Activated naive CD4-positive, alpha-beta T cell treated with anti-CD3 and anti-CD28 coated beads, Interleukin-2, amount 50 U/mL, for 72 hours (primary cell): Measurements from ENCODE around the gene TOM1L1. TPM values are rescaled to one million over a fixed set of nuclear protein-coding genes. Genes with fewer than 3 reads are reported as not detected.

Source experiments
- ATAC-seq, 2 donors: fragments of 150-1000 bp; cut with Tn5 transposase; 2 replicates each; pipeline ENCODE4 v1.10.0; 2021; ENCODE audit warnings: mild to moderate bottlenecking in 2 of 2, moderate library complexity in 2 of 2
- DNase-seq, 2 donors: peaks; one replicate each; pipeline ENCODE4 v3.0.0; 2021 to 2022; ENCODE audit warnings: low spot score in 2 of 2
- H3K27ac Mint-ChIP-seq, 2 donors: one replicate each; pipeline ENCODE4 v1.8.0; 2022; ENCODE audit warnings: mild to moderate bottlenecking in 2 of 2, mixed read lengths in 2 of 2
- H3K36me3 Mint-ChIP-seq, 2 donors: one replicate each; pipeline ENCODE4 v1.8.0; 2022; ENCODE audit warnings: mixed read lengths in 2 of 2
- H3K9me3 Mint-ChIP-seq, 2 donors: one replicate each; pipeline ENCODE4 v1.8.0; 2022; ENCODE audit warnings: mixed read lengths in 2 of 2
- total RNA-seq, 2 donors: library from RNA; stranded (reverse); gene quantifications; one replicate each; pipeline ENCODE4 v1.2.3, GENCODE V29; 2022

TOM1L1 gene
- total RNA-seq, 2 donors from 2014 or later: 1.0 to 1.7 TPM

DNA sequence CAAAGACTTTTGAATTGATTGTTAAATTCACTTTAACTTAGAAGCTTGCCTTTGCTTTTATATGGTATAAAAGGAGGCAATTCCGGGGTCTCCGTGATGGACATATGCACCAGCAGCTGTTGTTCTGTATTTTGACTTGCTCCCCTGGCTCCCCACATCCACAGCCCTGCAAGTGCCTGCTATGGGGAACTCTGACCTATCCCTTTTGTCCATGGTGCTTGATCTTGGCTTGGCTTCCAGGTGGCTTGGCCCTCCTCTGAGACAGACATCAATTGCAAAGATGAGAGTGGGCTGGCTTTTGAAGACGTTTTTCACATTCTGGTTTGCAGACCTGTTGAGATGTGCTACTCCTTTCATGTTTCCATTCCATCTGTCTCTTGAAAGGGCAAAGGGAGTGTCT is 26.9 kb downstream of the TOM1L1 start:
- no peaks in the 10 kb centered on the region for H3K9me3 Mint-ChIP-seq
- H3K27ac Mint-ChIP-seq: no peak overlapping the region
- no peak for ATAC-seq
- no peak for DNase-seq
- H3K36me3 Mint-ChIP-seq: no peaks in the 10 kb centered on the region

DNA sequence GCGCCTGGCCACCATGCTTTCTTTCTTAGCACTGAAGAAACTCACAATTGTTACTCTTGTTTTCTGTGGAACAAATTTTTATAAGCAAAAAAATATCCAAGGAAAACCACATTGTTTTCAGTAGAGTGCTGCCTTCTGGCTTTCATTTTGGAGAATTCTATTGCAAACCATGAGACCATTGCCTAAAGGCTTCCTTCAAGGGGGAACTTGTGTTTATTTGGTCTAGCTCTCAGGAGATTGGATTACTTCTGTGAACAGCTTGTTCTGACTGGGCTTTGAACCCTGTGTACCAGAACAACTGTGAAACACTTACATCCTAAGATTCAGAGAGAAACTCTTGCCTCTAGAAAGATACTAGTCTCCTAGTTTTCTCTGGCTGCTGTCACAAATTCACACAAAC is 32.1 kb downstream of the TOM1L1 start:
- H3K27ac Mint-ChIP-seq: no peak overlapping the region

DNA sequence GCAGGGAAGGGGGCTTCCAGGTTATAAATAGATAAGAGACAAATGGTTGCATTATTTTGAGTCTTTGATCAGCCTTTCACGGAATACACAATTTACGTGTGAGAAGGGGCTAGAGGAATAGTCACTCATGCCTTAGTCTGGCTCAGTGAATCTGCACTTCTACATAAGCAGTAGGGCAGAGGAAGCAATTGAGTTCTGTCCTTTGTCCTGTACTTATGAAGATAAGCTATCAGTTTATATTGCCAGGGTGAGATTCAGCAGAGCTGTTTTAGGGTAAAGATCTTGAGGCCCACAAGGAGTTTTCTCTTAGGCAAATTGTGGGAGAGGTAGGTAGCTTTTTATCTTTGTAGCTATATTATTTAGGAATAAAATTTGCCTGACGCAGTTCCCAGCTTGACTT is 33.3 kb downstream of the TOM1L1 start:
- Mint-ChIP-seq H3K9me3 (no peaks in the 10 kb centered on the region), H3K36me3 (no peaks in the 10 kb centered on the region), H3K27ac (no peak overlapping the region)
- DNase-seq (no peak), ATAC-seq (no peak)

More for the DNA sequence above, 32.1 kb downstream of the TOM1L1 start:
- H3K36me3 Mint-ChIP-seq: no peaks in the 10 kb centered on the region
- no peak for DNase-seq
- no peaks in the 10 kb centered on the region for H3K9me3 Mint-ChIP-seq
- ATAC-seq: no peak

DNA sequence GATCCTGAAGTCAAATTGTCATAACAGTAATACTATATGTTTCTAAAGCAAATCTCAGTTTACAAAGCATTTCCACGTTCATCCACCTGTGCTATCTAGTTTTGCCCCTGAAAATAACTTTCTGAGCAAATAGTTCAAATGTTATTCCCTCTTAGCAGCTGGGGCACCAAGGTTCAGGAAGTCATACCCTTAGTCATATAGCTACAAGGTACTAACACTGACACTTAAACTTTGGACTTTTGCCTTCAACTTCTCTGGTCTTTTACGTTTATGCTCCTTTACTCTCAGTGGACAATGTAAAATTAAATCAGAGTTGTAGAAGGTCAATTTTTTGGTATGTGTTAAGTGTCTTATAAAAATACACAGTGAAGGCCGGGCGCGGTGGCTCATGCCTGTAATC is 34.8 kb downstream of the TOM1L1 start:
- H3K27ac Mint-ChIP-seq: no peak overlapping the region
- ATAC-seq: no peak
- H3K36me3 Mint-ChIP-seq: no peaks in the 10 kb centered on the region
- no peak for DNase-seq
- no peaks in the 10 kb centered on the region for H3K9me3 Mint-ChIP-seq

DNA sequence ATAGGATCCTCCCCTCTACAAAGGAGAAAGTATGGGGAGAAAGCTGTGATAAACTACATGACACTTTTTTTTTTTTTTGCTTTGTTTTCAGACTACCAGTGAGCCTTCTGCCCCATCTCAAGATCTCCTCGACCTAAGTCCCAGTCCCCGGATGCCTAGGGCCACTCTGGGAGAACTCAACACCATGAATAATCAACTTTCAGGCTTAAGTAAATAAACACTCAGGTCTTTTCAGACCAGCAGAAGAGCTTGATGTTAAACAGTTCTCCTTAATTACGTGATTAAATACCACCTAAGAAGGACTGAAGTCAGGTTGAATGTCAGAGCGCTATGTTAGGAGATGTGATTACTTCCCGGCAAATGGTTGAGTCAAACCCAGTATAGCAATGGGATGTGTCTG is 36.4 kb downstream of the TOM1L1 start:
- Mint-ChIP-seq H3K36me3 (no peaks in the 10 kb centered on the region), H3K27ac (no peak overlapping the region)

DNA sequence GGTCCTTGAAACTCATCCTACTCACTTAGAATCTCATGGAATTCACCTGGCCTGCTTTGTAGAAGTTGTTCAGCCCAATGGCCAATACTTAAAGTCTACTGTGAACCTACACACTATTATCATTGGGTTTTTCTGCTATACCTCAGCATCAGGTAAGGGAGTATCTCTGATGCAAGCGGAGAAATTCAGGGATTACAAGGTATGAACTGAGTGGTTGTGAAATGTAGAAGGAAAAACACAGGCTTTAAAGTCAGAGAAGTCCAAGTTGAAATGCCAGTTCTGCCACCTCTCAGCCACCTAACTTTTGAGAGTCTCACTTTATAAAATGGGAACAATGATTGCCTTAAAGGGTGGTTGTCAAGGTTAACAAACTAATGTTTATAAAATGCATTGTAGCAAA is 36.8 kb downstream of the TOM1L1 start:
- Mint-ChIP-seq H3K36me3 (no peaks in the 10 kb centered on the region), H3K9me3 (no peaks in the 10 kb centered on the region), H3K27ac (no peak overlapping the region)
- no peak for ATAC-seq
- DNase-seq: no peak

More for the DNA sequence above, 36.4 kb downstream of the TOM1L1 start:
- ATAC-seq: no peak
- no peaks in the 10 kb centered on the region for H3K9me3 Mint-ChIP-seq
- DNase-seq: no peak

DNA sequence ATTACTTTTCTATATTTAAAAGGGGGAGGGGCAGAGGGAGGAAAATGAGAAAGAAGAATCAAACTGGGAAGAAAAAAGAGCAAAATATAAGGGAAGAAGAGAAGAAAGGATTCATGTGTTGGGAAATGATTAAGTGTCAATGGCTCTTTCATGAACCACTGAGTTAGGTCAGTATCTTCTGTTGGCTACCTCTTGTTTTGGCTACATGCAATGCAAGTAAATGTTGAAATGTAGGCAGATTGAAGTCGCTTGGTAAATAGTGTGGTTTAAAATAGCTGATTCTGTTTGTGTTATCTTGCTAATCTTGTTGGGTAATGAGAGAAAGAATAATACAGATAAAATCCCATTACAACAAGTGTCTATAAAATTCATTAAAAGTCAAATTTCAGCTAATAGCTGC is 40.6 kb downstream of the TOM1L1 start:
- H3K9me3 Mint-ChIP-seq: no peaks in the 10 kb centered on the region
- H3K36me3 Mint-ChIP-seq: no peaks in the 10 kb centered on the region
- DNase-seq (no peak), ATAC-seq (no peak)
- no peak overlapping the region for H3K27ac Mint-ChIP-seq

DNA sequence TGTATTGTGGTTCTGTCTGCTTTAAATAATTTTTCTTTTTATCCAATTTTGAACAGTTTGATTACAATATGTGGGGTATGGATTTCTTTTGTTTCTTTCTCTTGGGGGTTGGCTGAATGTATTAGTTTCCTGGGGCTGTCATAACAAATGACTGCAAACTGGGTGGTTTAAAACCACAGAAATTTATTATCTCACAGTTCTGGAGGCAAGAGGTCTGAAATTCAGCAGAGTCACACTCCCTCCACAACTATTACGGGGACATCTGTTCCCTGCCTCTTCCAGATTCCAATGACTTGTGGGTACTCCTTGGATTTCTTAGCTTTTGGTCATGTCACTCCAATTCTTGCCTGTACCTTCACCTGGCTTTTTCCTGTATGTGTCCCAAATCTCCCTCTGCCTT is 44.1 kb downstream of the TOM1L1 start:
- H3K9me3 Mint-ChIP-seq: no peaks in the 10 kb centered on the region
- no peak for DNase-seq
- ATAC-seq: no peak
- no peaks in the 10 kb centered on the region for H3K36me3 Mint-ChIP-seq
- H3K27ac Mint-ChIP-seq: no peak overlapping the region

DNA sequence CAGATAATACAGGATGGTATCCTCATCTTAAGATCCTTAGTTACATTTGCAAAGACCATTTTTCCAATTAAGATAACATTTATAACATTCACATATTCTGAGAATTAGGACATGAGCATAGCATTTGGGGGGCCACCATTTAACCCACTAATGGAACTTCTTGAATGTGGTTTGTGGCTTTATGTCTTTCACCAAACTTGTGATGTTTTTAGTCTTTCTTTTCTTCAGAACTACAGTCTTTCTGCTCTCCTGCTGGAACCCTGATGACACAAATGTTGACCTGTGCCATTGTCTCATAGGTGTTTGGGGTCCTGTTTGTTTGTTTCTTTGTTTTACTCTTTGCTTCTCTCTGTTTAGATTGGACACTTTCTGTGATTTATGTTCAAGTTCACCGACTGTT is 44.6 kb downstream of the TOM1L1 start:
- no peaks in the 10 kb centered on the region for H3K9me3 Mint-ChIP-seq
- no peak for DNase-seq
- ATAC-seq: no peak
- no peaks in the 10 kb centered on the region for H3K36me3 Mint-ChIP-seq
- H3K27ac Mint-ChIP-seq: no peak overlapping the region

DNA sequence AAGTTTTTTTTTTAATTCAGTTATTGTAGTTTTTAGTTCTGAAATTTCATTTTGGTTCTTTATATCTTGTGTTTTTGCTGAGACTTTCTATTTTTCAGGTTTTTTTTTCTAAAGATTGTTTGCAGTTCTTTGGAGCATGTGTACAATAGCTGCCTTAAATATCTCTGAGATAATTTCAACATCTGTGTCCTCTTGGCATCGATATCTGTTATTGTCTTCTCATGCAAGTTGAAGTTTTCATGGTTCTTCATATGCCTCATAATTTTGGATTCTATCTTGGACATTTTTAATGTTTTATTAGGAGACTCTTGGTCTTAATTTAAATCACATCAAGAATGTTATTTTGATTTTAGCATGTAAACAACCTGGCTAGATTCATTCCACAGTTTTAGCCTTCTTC is 45.0 kb downstream of the TOM1L1 start:
- Mint-ChIP-seq H3K27ac (no peak overlapping the region), H3K36me3 (no peaks in the 10 kb centered on the region), H3K9me3 (no peaks in the 10 kb centered on the region)
- no peak for ATAC-seq
- DNase-seq: no peak

DNA sequence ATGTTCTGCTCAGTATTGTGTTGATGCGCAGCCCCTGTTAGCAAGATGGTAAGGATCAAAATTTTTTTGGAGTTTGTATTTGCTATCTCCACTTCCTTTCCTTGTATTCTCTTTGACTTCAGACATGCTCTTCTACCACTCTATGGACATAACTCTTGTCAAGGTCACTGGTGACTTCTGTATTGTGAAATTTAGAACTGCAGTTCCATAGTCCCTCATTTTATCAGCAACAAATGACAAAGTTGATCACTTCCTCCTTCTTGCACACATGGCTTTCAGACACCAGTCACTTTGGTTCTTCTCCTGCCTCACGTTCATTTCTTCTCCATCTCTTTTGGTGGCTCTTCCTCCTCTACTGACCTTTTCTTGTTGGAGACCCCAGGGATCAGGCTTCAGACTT is 46.7 kb downstream of the TOM1L1 start:
- no peaks in the 10 kb centered on the region for H3K9me3 Mint-ChIP-seq
- DNase-seq (no peak), ATAC-seq (no peak)
- H3K36me3 Mint-ChIP-seq: no peaks in the 10 kb centered on the region
- H3K27ac Mint-ChIP-seq: peak overlapping the region in 1 of 2 donors; percentile 22

DNA sequence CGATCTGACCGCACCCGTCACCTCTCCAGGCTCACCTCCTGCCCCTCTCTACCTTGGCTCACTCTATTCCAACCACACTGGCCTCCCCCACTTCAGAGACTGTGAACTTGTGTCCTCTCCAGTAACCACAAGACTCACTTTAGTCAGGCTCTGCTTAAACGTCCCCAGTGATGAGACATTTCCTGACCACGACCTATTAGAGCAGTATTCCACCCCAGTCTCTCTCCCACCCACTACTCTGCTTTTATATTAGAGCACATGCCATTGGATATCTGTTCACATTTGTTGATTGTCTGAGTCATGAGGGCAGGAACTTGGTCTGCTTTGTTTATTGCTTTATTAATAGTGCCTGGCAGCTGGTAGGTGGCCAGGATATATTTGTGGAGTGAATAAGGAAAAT is 47.7 kb downstream of the TOM1L1 start:
- Mint-ChIP-seq H3K36me3 (no peaks in the 10 kb centered on the region), H3K27ac (no peak overlapping the region), H3K9me3 (no peaks in the 10 kb centered on the region)
- ATAC-seq: peak; percentile 40 to 54
- DNase-seq: no peak

DNA sequence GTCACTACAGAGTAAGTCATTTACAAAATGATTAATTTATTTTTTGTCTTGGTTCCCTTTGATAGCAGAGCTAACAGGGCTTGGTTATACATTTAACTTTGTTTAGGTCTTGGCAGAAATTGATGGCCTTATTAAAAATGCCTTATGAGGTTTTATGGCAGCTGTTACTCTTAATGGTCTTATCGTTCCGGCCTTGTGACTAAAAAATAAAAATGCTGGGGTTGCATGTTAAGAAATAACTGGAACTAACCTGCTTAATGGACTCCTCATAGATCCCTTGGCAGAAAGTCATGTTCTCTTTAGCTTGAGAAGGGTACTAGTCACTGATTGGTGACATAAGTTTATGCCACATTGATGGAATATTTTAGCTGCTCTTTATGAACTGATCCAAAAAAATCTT is 49.5 kb downstream of the TOM1L1 start:
- Mint-ChIP-seq H3K9me3 (no peaks in the 10 kb centered on the region), H3K27ac (no peak overlapping the region), H3K36me3 (no peaks in the 10 kb centered on the region)
- no peak for DNase-seq
- no peak for ATAC-seq

DNA sequence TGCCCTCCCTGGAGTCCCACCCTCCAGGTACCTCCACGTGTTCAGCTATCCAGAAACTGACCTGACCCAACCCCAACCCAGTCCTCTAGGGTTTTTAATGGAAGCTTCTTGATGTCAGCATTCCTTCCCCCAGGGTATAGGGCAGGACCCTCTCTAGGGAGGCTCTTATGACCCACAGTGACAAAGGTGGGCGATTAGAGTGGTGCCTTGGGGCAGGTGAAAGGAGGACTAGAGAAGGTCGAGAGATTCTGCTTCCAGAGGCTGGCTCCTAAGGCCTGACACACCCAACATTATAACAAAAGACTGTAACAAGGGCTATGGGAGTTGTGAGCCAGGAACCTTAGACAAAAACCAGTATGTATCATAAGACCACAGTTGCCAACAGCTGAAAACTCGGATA is 50.6 kb downstream of the TOM1L1 start:
- Mint-ChIP-seq H3K36me3 (no peaks in the 10 kb centered on the region), H3K27ac (no peak overlapping the region), H3K9me3 (no peaks in the 10 kb centered on the region)
- DNase-seq (no peak), ATAC-seq (no peak)

DNA sequence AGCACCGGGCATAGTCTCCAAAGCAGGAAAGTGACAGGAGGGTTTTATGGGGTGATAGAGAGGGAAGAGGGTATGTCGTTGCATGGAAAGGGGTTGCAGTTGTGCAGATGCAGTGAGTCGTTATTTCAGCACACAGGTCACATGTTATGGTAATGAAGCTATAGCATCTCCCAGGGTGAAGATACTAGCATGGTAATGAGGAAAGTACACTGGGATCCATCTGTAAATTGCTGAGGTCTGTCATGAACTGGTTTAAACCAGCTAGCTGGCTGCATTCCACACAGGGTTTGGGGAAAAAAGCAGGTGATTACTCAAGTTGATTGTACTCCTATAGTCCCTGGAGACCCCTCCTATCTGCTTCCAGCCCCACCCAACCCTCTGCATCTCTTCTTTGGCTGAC is 56.1 kb downstream of the TOM1L1 start:
- Mint-ChIP-seq H3K36me3 (peaks cover 0 to 6% of the 10 kb centered on the region in 2 donors), H3K9me3 (no peaks in the 10 kb centered on the region), H3K27ac (no peak overlapping the region)
- DNase-seq: no peak
- ATAC-seq: no peak

DNA sequence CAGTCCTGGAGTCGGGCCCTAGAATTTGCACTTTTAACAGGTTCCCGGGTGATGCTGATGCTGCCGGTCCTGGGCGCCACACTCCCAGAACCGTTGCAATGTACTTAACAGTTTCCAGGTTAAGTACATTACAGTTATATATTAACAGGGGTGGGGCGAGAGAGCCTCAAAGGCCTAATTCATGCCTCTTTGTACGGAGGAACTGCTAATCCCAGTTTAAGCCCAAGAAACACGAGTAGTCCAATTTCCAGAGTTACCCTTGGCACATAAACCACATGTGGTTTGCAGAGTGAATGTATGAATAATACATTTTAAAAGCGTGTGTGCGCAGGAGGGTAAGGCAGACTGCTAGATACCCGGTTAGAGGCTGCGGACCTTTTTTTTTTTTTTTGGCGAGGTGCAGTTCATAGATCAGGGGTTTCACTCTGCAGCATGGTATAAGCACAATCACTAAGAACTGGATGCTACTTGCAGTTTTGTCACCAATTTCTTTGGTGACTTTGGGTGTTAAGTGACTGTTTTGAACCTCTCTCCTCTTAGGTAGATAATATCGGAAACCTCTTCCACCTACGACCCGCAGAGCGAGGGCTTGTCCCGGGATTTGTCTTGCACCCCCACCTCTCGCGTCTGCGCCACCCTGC is 67.1 kb downstream of the TOM1L1 start:
- peak in 1 of 2 donors; percentile 15 for DNase-seq

DNA sequence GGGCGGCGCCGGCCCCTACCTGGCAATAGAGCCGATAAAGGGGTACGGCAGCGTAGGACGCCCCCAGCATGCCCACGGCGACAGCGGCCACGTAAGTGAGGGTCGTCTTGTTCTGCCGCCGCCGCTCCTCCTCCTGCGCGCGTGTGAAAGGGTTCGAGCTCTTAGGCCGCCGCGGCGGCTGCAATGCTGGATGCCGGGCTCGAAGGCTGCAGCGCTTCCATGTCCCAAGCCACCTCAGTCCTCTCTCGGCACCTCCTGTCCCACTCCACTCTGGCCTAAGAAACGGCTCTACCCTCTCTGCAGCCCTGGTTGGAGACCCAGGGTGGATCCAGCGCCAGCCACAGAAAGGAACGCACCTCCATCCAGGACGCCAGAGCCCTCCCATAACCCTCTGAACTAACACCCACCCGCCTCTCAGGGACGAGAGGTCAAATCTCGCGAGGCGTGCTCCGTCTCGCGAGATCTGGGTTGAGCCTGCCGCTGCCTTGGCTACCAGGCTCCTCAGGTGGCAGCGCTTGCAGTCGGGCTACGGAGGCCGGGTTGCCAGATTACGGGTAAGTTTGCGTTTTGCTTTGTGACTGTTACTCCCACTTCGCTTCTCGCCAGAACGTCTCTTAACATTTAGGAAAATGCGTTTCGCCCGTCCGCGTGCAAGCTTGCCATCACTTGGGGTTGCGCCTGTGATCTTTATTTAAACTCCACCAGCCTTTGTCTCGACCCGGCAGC is 67.8 kb downstream of the TOM1L1 start, which contains the start of the genes COX11 and STXBP4:
COX11 (minus strand) TSS at position 393 of the 726 bp plus-strand sequence; CDS start at position 385, 8 bp downstream.
STXBP4 (plus strand) TSS at position 504 of the 726 bp plus-strand sequence. CDS start 17,455 bp downstream, outside the sequence.
- ATAC-seq (peak; percentile 97 to 98), DNase-seq (peak; percentile 94)
- no peaks in the 10 kb centered on the region for H3K9me3 Mint-ChIP-seq
- H3K27ac Mint-ChIP-seq: no peak within 1 kb of the TSS
- H3K36me3 Mint-ChIP-seq: peaks cover 0 to 6% of the 10 kb centered on the region in 2 donors

More for the DNA sequence above, 67.1 kb downstream of the TOM1L1 start:
- Mint-ChIP-seq H3K36me3 (peaks cover 0 to 6% of the 10 kb centered on the region in 2 donors), H3K27ac (no peak overlapping the region), H3K9me3 (no peaks in the 10 kb centered on the region)
- peak; percentile 35 to 39 for ATAC-seq

DNA sequence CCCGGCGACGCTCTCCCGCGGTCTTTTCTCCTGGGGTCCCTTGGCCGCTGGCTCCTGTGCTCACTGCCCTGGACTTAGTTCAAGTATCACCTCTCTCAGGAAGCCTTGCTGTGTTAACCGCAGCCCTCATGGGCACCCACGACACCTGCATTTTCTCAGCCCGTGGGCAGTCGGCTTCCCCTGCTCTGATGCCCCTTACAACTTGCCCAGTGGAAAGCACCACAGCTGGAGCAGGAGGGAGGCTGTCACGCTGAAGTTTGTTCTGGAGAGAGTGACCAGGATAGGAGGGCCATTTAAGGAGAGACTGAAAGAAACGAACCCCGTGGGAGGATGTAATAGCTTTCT is 68.3 kb downstream of the TOM1L1 start:
- DNase-seq: peak in 1 of 2 donors; percentile 21
- Mint-ChIP-seq H3K36me3 (peaks cover 0 to 6% of the 10 kb centered on the region in 2 donors), H3K27ac (no peak overlapping the region), H3K9me3 (no peaks in the 10 kb centered on the region)
- peak; percentile 38 to 39 for ATAC-seq
